ENCODE results near the gene AOPEP.

GRCh38 chr9:95014917-95015316 is 288.4 kb downstream of the AOPEP start:
- TF ChIP-seq, protein P1, sequence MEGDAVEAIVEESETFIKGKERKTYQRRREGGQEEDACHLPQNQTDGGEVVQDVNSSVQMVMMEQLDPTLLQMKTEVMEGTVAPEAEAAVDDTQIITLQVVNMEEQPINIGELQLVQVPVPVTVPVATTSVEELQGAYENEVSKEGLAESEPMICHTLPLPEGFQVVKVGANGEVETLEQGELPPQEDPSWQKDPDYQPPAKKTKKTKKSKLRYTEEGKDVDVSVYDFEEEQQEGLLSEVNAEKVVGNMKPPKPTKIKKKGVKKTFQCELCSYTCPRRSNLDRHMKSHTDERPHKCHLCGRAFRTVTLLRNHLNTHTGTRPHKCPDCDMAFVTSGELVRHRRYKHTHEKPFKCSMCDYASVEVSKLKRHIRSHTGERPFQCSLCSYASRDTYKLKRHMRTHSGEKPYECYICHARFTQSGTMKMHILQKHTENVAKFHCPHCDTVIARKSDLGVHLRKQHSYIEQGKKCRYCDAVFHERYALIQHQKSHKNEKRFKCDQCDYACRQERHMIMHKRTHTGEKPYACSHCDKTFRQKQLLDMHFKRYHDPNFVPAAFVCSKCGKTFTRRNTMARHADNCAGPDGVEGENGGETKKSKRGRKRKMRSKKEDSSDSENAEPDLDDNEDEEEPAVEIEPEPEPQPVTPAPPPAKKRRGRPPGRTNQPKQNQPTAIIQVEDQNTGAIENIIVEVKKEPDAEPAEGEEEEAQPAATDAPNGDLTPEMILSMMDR (IDR thresholded peaks at IDR 0.05) = no peak
- no peak for TF ChIP-seq POLR2A (IDR thresholded peaks at IDR 0.05)

Data from testis (tissue), 2 donors.